Vagina (tissue), 2 donors: Measurements from ENCODE around the gene ERP29.

Experiments
- CTCF ChIP-seq, 3 experiments: fragments of 450-650 bp in 2 of 3; fragments of 200-600 bp in 1 of 3; sonication (generic) in 1 of 3; IDR thresholded peaks; one replicate each; pipeline ENCODE4 v1.5.1; 2017 to 2019; ENCODE audit warnings: antibody characterized with exemption in 3 of 3, mild to moderate bottlenecking in 2 of 3, moderate library complexity in 2 of 3
- POLR2A ChIP-seq, 2 donors: fragments of 450-650 bp; IDR thresholded peaks; one replicate each; pipeline ENCODE4 v1.6.1; 2017; ENCODE audit warnings: antibody characterized with exemption in 2 of 2, mild to moderate bottlenecking in 2 of 2, moderate library complexity in 2 of 2

GRCh38 chr12:112011685-112012084 is 1.5 kb upstream of the ERP29 start:
- TF ChIP-seq POLR2A (IDR thresholded peaks at IDR 0.05) (no peak), CTCF (IDR thresholded peaks at IDR 0.05) (no peak)
